ENCODE results near the gene SELENOH. TPM values are rescaled to one million over a fixed set of nuclear protein-coding genes. Genes with fewer than 3 reads are reported as not detected.

Gene SELENOH
- polyA plus RNA-seq, 1 donor (not counting 4 experiments of a cell fraction or from before 2014, with no cell fraction given): 88.2 TPM

DNA sequence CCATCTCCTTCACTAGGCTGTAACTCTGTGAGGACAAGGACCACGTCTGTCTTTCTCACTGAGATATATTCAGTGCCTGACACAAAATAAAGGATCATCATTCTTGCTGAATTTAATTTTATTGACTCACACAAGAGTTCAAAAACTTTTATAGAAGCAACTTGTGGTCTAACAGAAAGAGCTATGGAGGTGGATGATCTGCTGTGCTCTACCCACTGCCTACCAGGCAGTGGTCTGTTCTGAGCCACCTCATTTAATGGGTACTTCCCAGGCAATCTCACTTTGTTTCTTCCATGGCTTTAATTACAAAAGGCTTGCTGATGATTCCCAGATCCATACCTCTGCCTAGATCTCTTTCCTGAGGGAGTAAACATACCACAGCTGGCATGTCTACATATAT lies 5.6 kb downstream of the SELENOH start:
- Histone ChIP-seq H2AFZ (ENCODE audit: control insufficient read depth, low read length) (no peak overlapping the region), H3K9me3 (ENCODE audit: control insufficient read depth, low read depth, low read length) (no peaks in the 10 kb centered on the region), H3K9ac (ENCODE audit: control insufficient read depth, extremely low read depth, insufficient read depth, low read length) (no peak overlapping the region), H3K79me2 (ENCODE audit: control insufficient read depth, insufficient read depth, low read length) (peaks cover 9% of the 10 kb centered on the region), H3K9me1 (ENCODE audit: control insufficient read depth, extremely low read depth, insufficient read depth, low read length) (no peaks in the 10 kb centered on the region), H3K4me1 (ENCODE audit: control insufficient read depth, extremely low read depth, insufficient read depth, low read length) (peaks cover 8% of the 10 kb centered on the region), H3K27me3 (ENCODE audit: control insufficient read depth, extremely low read depth, insufficient read depth, low read length) (no peaks in the 10 kb centered on the region), H3K36me3 (ENCODE audit: control insufficient read depth in 2 of 2, extremely low read depth in 1 of 2, insufficient read depth in 2 of 2, low read length in 2 of 2) (peaks cover 15 to 16% of the 10 kb centered on the region in 2 experiments), H4K20me1 (ENCODE audit: control insufficient read depth, extremely low read depth, insufficient read depth, low read length) (no peaks in the 10 kb centered on the region), H3K27ac (ENCODE audit: control insufficient read depth, insufficient read depth, low read length) (no peak overlapping the region), H3K4me3 (ENCODE audit: control insufficient read depth in 2 of 3, extremely low read depth in 1 of 3, insufficient read depth in 2 of 3, low read depth in 1 of 3, low read length in 3 of 3) (no peak overlapping the region), H3K4me2 (ENCODE audit: control insufficient read depth, extremely low read depth, insufficient read depth, low read depth, low read length) (no peak overlapping the region)
- FAIRE-seq (no peak), DNase-seq (ENCODE audit: low read depth, low spot score) (no peak)
- dilution Hi-C loops (cut with MboI; ENCODE audit: extremely low pct_ligation_motif_present, low sequenced_read_pairs): no loop called here
- TF ChIP-seq EZH2 (IDR thresholded peaks at IDR 0.05; ENCODE audit: low read length): no peak
- TF ChIP-seq, protein P1, sequence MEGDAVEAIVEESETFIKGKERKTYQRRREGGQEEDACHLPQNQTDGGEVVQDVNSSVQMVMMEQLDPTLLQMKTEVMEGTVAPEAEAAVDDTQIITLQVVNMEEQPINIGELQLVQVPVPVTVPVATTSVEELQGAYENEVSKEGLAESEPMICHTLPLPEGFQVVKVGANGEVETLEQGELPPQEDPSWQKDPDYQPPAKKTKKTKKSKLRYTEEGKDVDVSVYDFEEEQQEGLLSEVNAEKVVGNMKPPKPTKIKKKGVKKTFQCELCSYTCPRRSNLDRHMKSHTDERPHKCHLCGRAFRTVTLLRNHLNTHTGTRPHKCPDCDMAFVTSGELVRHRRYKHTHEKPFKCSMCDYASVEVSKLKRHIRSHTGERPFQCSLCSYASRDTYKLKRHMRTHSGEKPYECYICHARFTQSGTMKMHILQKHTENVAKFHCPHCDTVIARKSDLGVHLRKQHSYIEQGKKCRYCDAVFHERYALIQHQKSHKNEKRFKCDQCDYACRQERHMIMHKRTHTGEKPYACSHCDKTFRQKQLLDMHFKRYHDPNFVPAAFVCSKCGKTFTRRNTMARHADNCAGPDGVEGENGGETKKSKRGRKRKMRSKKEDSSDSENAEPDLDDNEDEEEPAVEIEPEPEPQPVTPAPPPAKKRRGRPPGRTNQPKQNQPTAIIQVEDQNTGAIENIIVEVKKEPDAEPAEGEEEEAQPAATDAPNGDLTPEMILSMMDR (optimal IDR thresholded peaks at IDR 0.05 in 1 of 3, IDR thresholded peaks at IDR 0.05 in 1 of 3, conservative IDR thresholded peaks at IDR 0.05 in 1 of 3; ENCODE audit: extremely low read depth in 1 of 3, insufficient read depth in 2 of 3, low read length in 3 of 3): no peak

GRCh38 chr11:57751176-57751575 lies 9.9 kb downstream of the SELENOH start:
- dilution Hi-C loops (cut with MboI; ENCODE audit: extremely low pct_ligation_motif_present, low sequenced_read_pairs): no loop called here

More at GRCh38 chr11:57751176-57751575, 9.9 kb downstream of the SELENOH start:
- TF ChIP-seq, protein P1 (optimal IDR thresholded peaks at IDR 0.05 in 1 of 3, IDR thresholded peaks at IDR 0.05 in 1 of 3, conservative IDR thresholded peaks at IDR 0.05 in 1 of 3; ENCODE audit: extremely low read depth in 1 of 3, insufficient read depth in 2 of 3, low read length in 3 of 3): no peak
- TF ChIP-seq EZH2 (IDR thresholded peaks at IDR 0.05; ENCODE audit: low read length): no peak
- Histone ChIP-seq H3K36me3 (ENCODE audit: control insufficient read depth in 2 of 2, extremely low read depth in 1 of 2, insufficient read depth in 2 of 2, low read length in 2 of 2) (no peaks in the 10 kb centered on the region), H4K20me1 (ENCODE audit: control insufficient read depth, extremely low read depth, insufficient read depth, low read length) (no peaks in the 10 kb centered on the region), H3K9me1 (ENCODE audit: control insufficient read depth, extremely low read depth, insufficient read depth, low read length) (no peaks in the 10 kb centered on the region), H3K9me3 (ENCODE audit: control insufficient read depth, low read depth, low read length) (no peaks in the 10 kb centered on the region), H2AFZ (ENCODE audit: control insufficient read depth, low read length) (no peak overlapping the region), H3K27ac (ENCODE audit: control insufficient read depth, insufficient read depth, low read length) (no peak overlapping the region), H3K4me2 (ENCODE audit: control insufficient read depth, extremely low read depth, insufficient read depth, low read depth, low read length) (no peak overlapping the region), H3K27me3 (ENCODE audit: control insufficient read depth, extremely low read depth, insufficient read depth, low read length) (no peaks in the 10 kb centered on the region), H3K79me2 (ENCODE audit: control insufficient read depth, insufficient read depth, low read length) (no peaks in the 10 kb centered on the region), H3K9ac (ENCODE audit: control insufficient read depth, extremely low read depth, insufficient read depth, low read length) (no peak overlapping the region), H3K4me1 (ENCODE audit: control insufficient read depth, extremely low read depth, insufficient read depth, low read length) (no peaks in the 10 kb centered on the region), H3K4me3 (ENCODE audit: control insufficient read depth in 2 of 3, extremely low read depth in 1 of 3, insufficient read depth in 2 of 3, low read depth in 1 of 3, low read length in 3 of 3) (no peak overlapping the region)
- DNase-seq (ENCODE audit: low read depth, low spot score) (no peak), FAIRE-seq (no peak)

Data from keratinocyte (primary cell).